Natural killer cell (primary cell): ENCODE data around the gene SEC14L2. TPM values are rescaled to one million over a fixed set of nuclear protein-coding genes. Genes with fewer than 3 reads are reported as not detected.

Experiments
- ATAC-seq, 3 donors: fragments of 150-1000 bp in 2 of 3; fragments of 200-7000 bp in 1 of 3; cut with Tn5 transposase; 1 replicate in 1 of 3; 2 replicates in 2 of 3; pipeline ENCODE4 v1.10.0; 2021; ENCODE audit warnings: mild to moderate bottlenecking in 2 of 3, moderate library complexity in 2 of 3
- DNase-seq, 2 donors: peaks; one replicate each; pipeline versions ENCODE4 v3.0.0 to v3.0.0-alpha.2; 2013 to 2021; ENCODE audit warnings: mixed read lengths in 1 of 2
- H3K27ac ChIP-seq: one replicate; pipeline ENCODE4 v1.5.1; 2013; ENCODE audit warnings: mild to moderate bottlenecking, low read length
- H3K27me3 ChIP-seq: one replicate; pipeline ENCODE4 v1.6.1; 2013; ENCODE audit warnings: low read length; ENCODE audit not compliant: control insufficient read depth, insufficient read depth
- H3K36me3 ChIP-seq: one replicate; pipeline ENCODE4 v1.6.1; 2013; ENCODE audit warnings: low read length; ENCODE audit not compliant: control insufficient read depth, insufficient read depth
- H3K4me1 ChIP-seq: one replicate; pipeline ENCODE4 v1.6.1; 2013; ENCODE audit warnings: low read length; ENCODE audit not compliant: control insufficient read depth, insufficient read depth
- H3K4me3 ChIP-seq: one replicate; pipeline ENCODE4 v1.5.1; 2013; ENCODE audit warnings: low read length
- H3K9me3 ChIP-seq: one replicate; pipeline ENCODE4 v1.6.1; 2013; ENCODE audit warnings: low read length; ENCODE audit not compliant: control insufficient read depth, insufficient read depth
- H3K27ac Mint-ChIP-seq, 2 donors: one replicate each; pipeline ENCODE4 v1.8.0; 2022; ENCODE audit warnings: mild to moderate bottlenecking in 2 of 2, mixed read lengths in 2 of 2, moderate library complexity in 1 of 2
- H3K27me3 Mint-ChIP-seq, 2 donors: one replicate each; pipeline ENCODE4 v1.8.0; 2022; ENCODE audit warnings: low read depth in 2 of 2, mixed read lengths in 2 of 2
- H3K36me3 Mint-ChIP-seq: one replicate; pipeline ENCODE4 v1.8.0; 2022; ENCODE audit warnings: mixed read lengths
- H3K4me1 Mint-ChIP-seq, 2 donors: one replicate each; pipeline ENCODE4 v1.8.0; 2022; ENCODE audit warnings: mixed read lengths in 2 of 2
- H3K4me3 Mint-ChIP-seq: one replicate; pipeline ENCODE4 v1.8.0; 2022; ENCODE audit warnings: mild to moderate bottlenecking, moderate library complexity, mixed read lengths
- H3K9me3 Mint-ChIP-seq, 2 donors: one replicate each; pipeline ENCODE4 v1.8.0; 2022; ENCODE audit warnings: mixed read lengths in 2 of 2
- WGBS: methylation state at CpG from one replicate; pipeline ENCODE4 v1.1.7; 2013; ENCODE audit warnings: missing lambda C conversion rate; ENCODE audit not compliant: insufficient coverage; 5-methylcytosine and 5-hydroxymethylcytosine counted together
- intact Hi-C: fragments of 100-400 bp; cut with micrococcal nuclease; formaldehyde crosslinking; loops from one replicate; pipeline ENCODE4 v1.14.2; 2022
- total RNA-seq, 4 donors: library from RNA; stranded (reverse); fragments of 120-200 nt in 1 of 4; gene quantifications; one replicate each; pipeline versions ENCODE4 v1.2.3 to v1.2.4, GENCODE V29; 2013 to 2022
- TF ChIP-seq, protein P1 (sequence below): fragments of 200-600 bp; IDR thresholded peaks from one replicate; pipeline ENCODE4 v1.8.0; 2022; ENCODE audit warnings: antibody characterized with exemption

Gene SEC14L2
- total RNA-seq, 3 donors from 2014 or later (not counting 1 experiment from before 2014, with no cell fraction given): 0.71 to 6.6 (median 2.7) TPM

DNA sequence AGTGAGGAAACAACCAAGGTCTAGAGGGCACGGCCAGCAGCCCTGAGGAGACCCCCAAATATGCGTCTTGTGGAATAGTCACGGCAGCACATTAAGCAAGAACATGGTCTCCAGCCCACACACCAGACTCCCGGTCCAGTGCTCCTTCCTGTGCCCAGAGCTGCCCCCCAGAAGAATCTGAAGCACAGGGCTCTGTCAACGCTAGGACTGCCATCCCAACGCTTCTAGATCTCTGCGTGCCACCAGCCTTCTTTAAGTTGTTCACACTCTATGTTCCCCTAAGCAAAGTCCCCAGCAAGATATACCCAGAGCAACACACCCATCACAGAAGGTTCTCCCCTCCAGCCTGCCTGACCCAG is 3.5 kb upstream of the SEC14L2 start:
- peaks cover 3 to 15% of the 10 kb centered on the region in 2 donors for H3K4me1 Mint-ChIP-seq
- intact Hi-C loops: no loop called here
- H3K27ac Mint-ChIP-seq: no peak overlapping the region

DNA sequence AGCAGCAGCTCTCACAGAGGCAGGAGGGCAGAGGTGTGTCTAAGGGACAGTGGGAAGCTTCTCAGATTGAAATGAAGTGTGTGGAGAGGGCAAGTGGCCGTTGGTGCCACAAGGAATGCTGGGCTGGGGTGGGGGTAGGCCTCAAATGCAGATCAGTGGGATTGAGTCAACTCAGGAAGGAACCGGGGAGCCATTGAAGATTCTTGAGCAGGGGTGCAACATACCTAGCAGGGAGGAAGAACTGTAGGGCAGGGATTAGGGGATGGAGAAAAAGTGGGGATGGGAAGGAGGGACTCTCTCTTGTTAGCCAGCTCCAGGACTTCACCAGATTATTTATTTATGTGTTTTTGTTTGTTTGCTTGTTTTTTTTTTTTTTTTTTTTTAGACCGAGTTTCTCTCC is 2.9 kb upstream of the SEC14L2 start:
- Mint-ChIP-seq H3K4me1 (peaks cover 9 to 21% of the 10 kb centered on the region in 2 donors), H3K36me3 (no peaks in the 10 kb centered on the region), H3K4me3 (no peak overlapping the region), H3K9me3 (no peaks in the 10 kb centered on the region), H3K27me3 (peaks cover 37 to 41% of the 10 kb centered on the region in 2 donors), H3K27ac (no peak overlapping the region)
- H3K27ac ChIP-seq: no peak overlapping the region
- no peak for DNase-seq
- intact Hi-C loops: no loop called here
- TF ChIP-seq, protein P1, sequence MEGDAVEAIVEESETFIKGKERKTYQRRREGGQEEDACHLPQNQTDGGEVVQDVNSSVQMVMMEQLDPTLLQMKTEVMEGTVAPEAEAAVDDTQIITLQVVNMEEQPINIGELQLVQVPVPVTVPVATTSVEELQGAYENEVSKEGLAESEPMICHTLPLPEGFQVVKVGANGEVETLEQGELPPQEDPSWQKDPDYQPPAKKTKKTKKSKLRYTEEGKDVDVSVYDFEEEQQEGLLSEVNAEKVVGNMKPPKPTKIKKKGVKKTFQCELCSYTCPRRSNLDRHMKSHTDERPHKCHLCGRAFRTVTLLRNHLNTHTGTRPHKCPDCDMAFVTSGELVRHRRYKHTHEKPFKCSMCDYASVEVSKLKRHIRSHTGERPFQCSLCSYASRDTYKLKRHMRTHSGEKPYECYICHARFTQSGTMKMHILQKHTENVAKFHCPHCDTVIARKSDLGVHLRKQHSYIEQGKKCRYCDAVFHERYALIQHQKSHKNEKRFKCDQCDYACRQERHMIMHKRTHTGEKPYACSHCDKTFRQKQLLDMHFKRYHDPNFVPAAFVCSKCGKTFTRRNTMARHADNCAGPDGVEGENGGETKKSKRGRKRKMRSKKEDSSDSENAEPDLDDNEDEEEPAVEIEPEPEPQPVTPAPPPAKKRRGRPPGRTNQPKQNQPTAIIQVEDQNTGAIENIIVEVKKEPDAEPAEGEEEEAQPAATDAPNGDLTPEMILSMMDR: no peak
- no peaks in the 10 kb centered on the region for H3K9me3 ChIP-seq
- ATAC-seq: no peak
- peaks cover 28% of the 10 kb centered on the region for H3K27me3 ChIP-seq
- 84% methylated on average over 2 of the region's 3 CpGs for WGBS
- H3K36me3 ChIP-seq: no peaks in the 10 kb centered on the region
- no peak overlapping the region for H3K4me3 ChIP-seq
- peaks cover 26% of the 10 kb centered on the region for H3K4me1 ChIP-seq

More for the DNA sequence above, 3.5 kb upstream of the SEC14L2 start:
- TF ChIP-seq, protein P1: no peak
- Histone ChIP-seq H3K36me3 (no peaks in the 10 kb centered on the region), H3K9me3 (no peaks in the 10 kb centered on the region), H3K27ac (no peak overlapping the region), H3K4me1 (peaks cover 20% of the 10 kb centered on the region), H3K4me3 (no peak overlapping the region), H3K27me3 (peaks cover 24% of the 10 kb centered on the region)
- H3K9me3 Mint-ChIP-seq: no peaks in the 10 kb centered on the region
- H3K27me3 Mint-ChIP-seq: peaks cover 31 to 35% of the 10 kb centered on the region in 2 donors
- H3K36me3 Mint-ChIP-seq: no peaks in the 10 kb centered on the region
- no peak overlapping the region for H3K4me3 Mint-ChIP-seq
- 82% methylated on average over 7 of the region's 7 CpGs for WGBS
- DNase-seq: no peak
- no peak for ATAC-seq

DNA sequence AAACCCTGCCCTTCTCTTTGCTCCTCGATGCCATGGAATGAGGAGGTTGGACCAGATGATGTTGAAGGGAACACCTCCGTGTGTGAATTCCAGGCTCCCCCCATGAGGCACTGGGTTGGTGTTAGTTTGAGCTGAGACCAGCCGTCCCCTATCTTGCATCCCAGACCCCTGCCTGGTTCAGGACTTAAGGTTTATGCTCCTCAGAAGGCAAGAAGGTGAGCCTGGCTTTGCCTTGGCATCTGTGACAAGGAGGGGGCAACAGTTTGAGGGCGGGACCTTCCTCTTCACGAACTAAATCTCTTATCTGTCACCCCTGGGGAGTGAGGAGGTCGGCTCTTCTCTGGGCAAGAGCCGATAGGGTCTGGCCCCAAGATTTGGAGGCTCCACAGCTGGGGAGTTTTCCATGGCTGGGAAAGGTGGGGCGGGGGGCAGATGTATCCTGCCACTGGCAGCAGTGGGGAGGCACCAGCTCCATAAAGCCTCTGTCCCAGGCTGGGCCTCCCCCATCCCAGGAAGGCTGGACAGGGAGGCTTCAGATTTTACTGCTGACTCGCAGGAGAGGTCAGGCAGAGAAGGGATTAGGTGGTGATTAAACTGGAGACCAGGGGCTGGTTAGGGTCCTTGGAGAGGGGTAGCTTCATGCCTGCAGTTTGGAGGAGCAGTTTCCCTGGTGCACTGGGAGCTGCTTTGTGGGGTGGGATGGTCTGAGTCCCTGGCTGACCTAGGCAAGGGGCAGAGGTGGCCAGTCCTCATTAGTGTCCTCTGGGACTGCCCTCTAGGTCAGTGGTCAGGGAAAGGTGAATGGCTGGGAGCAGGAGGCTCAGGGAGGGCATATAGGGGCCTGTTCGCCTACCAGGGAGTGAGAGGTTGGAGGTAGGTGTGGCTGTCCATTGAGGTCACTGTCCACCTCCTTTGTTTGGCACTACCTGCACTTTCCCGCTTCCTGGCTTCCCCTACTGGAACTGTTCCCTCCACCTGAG is 1.1 kb downstream of the SEC14L2 start:
- TF ChIP-seq, protein P1: no peak
- Mint-ChIP-seq H3K9me3 (no peaks in the 10 kb centered on the region), H3K4me3 (peak overlapping the region; percentile 25), H3K4me1 (peaks cover 13 to 24% of the 10 kb centered on the region in 2 donors), H3K27me3 (peaks cover 41 to 46% of the 10 kb centered on the region in 2 donors), H3K27ac (no peak overlapping the region), H3K36me3 (no peaks in the 10 kb centered on the region)
- peaks cover 28% of the 10 kb centered on the region for H3K27me3 ChIP-seq
- no peak overlapping the region for H3K27ac ChIP-seq
- intact Hi-C loops: no loop called here
- 40% methylated on average over 9 of the region's 11 CpGs for WGBS
- H3K36me3 ChIP-seq: no peaks in the 10 kb centered on the region
- DNase-seq (peak in 1 of 2 donors; percentile 33), ATAC-seq (peak in 1 of 3 donors; percentile 12)
- no peaks in the 10 kb centered on the region for H3K9me3 ChIP-seq
- H3K4me1 ChIP-seq: peaks cover 28% of the 10 kb centered on the region
- H3K4me3 ChIP-seq: no peak overlapping the region
